AG09319 (cell line): Measurements from ENCODE around the gene NR1D2.
A peak's percentile ranks its signal among the peaks of the same experiment; 100 is the strongest.

ENCODE experiments used
- DNase-seq: peaks from one replicate; pipeline ENCODE4 v3.0.0-alpha.2; 2010; ENCODE audit warnings: low read depth; ENCODE audit errors: extremely low read depth
- TF ChIP-seq, protein P1 (sequence below): IDR thresholded peaks from 2 replicates; pipeline ENCODE4 v1.5.1; 2011; ENCODE audit warnings: low read depth, mild to moderate bottlenecking, inconsistent platforms, low read length, moderate library complexity

Gene NR1D2

DNA sequence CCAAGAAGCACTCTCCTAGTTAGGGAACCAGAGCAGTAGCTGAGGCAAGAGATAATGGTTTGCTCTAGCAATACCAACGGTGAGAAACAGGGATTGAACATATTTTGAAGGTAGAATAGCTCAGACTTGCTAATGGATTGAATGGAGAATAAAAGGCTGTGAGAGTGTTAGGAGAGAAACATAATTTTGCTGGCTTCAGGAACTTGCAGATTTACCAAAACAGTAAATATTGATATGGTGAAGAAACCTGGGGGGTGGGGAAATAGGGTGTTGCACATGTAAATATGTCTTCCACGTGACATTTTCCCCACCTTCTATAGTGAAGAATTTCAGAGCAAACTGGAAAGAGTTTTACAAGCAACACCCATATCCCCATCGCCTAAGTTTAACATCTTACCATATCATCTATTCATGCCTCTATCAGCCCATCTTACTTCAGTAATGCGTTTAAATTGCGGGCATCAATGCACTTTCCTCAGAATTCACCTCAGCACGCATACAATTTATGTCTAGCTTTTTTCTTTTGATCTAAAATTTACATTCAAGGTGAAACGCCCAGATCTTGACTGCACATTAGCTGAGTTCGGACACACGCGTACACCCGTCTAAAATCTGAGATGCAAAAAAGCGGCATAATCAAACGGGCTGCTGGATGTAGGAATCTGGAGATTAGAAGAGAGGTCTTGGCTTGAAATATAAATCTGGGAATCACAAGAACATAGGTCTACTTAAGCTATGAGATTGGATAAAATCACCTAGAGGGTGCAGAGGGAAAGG, 891 bp upstream of the NR1D2 start:
- TF ChIP-seq, protein P1, sequence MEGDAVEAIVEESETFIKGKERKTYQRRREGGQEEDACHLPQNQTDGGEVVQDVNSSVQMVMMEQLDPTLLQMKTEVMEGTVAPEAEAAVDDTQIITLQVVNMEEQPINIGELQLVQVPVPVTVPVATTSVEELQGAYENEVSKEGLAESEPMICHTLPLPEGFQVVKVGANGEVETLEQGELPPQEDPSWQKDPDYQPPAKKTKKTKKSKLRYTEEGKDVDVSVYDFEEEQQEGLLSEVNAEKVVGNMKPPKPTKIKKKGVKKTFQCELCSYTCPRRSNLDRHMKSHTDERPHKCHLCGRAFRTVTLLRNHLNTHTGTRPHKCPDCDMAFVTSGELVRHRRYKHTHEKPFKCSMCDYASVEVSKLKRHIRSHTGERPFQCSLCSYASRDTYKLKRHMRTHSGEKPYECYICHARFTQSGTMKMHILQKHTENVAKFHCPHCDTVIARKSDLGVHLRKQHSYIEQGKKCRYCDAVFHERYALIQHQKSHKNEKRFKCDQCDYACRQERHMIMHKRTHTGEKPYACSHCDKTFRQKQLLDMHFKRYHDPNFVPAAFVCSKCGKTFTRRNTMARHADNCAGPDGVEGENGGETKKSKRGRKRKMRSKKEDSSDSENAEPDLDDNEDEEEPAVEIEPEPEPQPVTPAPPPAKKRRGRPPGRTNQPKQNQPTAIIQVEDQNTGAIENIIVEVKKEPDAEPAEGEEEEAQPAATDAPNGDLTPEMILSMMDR, result no peak
- no peak for DNase-seq

DNA sequence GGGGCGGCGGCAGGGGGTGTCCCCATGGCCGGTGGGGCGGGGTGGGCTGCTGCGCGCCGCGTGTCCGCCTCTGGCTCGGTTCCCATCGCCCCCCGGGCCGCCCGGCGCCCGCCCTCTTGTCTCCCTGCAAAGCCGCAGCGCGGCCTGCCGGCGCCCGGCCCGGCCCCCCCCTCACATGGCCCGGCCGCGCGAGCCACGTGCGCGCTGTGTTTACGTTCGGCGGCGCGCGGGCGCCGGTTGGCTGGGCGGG, 502 bp downstream of the NR1D2 start:
- TF ChIP-seq, protein P1, result no peak
- DNase-seq, result no peak

DNA sequence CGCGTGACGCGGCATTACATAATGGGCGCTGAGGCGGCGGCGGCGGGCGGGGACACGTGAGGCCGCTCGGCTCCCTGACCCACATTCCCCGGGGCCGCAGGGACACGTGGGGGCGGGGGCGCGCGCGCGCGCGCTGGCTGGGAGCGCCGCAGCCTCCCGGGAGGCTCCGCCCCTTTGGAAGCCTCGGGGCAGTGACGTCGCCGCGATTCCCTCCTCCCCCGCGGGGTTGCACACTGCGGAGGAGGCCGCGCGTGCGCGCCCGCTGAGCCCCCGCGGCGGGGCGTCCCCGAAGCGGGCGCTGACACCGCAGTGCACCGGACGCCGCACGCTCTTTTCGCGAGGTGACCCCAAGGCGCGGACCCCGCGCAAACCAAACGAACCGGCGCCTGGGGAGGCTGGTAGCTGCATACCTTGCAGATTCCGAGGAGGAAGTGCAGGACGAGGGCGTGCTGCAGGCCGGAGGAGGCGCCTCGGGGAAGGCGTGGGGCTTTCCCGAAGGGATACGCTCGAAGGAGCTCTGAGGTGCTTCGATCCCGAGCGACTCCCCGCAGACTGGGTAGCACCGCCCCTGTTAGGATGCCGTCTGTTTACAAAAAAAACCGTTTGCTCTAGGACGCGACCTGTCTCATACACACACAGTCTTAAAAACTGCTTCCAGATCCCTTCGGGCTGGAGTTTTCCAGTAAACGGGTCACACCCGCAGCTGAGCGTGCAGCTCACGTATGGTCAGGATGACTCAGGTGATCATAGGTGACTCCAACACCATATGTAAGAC, 1.0 kb downstream of the NR1D2 start:
- DNase-seq, result peak; percentile 93
- TF ChIP-seq, protein P1, result no peak

DNA sequence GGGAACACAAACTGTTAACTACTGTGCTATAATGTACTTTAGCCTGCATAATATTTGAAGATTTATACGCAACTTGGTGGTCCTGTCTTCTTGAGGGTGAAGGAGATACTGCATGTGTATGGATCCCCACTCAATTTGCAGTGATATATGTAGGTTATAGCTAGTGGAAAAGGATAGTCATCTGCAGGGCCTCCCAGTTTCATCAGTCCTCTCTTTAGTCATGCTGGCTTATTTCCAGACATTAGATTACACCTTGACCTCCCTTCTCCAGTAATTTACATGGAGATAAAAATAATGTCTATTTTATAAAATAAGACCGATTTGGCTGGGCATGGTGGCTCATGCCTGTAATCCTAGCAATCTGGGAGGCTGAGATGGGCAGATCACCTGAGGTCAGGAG, 3.7 kb downstream of the NR1D2 start:
- no peak for DNase-seq
- TF ChIP-seq, protein P1, result no peak

DNA sequence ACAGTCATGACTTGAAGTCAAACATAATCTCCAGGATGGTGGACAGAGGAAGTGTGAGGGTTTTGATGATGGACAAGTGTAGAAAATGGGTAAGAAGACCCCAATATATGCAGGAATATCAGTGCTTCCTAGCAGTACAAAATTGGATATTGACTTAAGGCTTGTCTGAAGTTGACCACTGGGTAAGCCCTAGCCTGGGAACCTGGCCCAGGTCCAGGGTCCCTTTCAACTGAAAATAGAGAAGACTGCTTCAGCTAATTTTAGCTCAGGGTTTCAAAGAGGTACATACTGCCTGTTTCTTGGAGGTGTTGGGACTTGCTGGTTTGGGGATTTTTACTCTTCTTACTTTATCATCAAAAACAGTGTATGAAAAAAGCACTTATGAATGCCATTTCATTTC, 4.7 kb downstream of the NR1D2 start:
- TF ChIP-seq, protein P1, result no peak
- no peak for DNase-seq

DNA sequence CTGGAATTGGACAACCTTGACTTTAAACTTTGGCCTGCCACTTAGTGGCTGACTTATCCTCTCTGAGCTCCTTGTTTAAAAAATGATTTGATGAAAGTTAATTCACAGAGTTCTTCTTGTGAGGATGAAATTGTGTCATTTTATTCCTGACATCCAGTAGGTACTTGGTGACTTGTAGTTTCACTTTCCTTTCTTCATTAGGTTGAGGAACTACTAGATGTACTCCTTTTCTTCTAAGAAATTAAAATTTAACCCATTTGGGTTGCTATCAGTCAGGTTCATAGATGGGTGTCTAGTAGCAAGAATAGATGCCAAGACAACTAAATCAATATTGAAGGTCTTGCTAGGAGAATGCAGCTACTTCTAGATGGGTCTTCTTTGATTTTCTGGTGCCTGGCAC, 5.2 kb downstream of the NR1D2 start:
- TF ChIP-seq, protein P1, result no peak
- DNase-seq, result no peak

DNA sequence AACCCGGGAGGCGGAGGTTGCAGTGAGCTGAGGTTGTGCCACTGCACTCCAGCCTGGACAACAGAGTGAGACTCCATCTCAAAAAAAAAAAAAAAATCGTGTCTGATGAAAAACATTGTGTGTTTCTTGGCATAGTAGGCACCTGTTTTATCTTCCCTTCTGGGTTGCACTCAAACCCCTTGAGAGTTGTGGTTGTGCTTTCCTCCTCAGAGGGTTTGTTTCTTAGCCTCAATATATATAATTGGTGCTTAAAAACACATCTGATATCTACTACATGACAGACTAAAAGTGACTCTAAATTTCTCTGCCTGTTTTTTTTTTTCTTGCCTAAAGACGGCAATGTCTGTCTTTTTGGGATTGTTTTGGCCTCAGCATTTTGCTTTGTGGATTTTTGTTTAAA, 7.6 kb downstream of the NR1D2 start:
- DNase-seq, result no peak
- TF ChIP-seq, protein P1, result no peak
